H1 (cell line): ENCODE measurements around the gene DCTD. TPM values are rescaled to one million over a fixed set of nuclear protein-coding genes. Genes with fewer than 3 reads are reported as not detected.

Experiments used
- CHD1 ChIP-seq: IDR thresholded peaks from 2 replicates; pipeline ENCODE4 v1.6.1; 2012; ENCODE audit warnings: low read depth, low read length, improper control_type of control experiment
- GTF2F1 ChIP-seq: IDR thresholded peaks from 2 replicates; pipeline ENCODE4 v1.6.1; 2012; ENCODE audit warnings: low read depth, low read length, improper control_type of control experiment, borderline replicate concordance
- HDAC6 ChIP-seq: IDR thresholded peaks from one replicate; pipeline ENCODE4 v1.7.1; 2012; ENCODE audit warnings: low read depth, mild to moderate bottlenecking, inconsistent platforms, low read length, moderate library complexity
- KDM1A ChIP-seq: fragments of 200-600, 300-600 bp; sonication (generic); IDR thresholded peaks from 2 replicates; pipeline ENCODE4 v1.7.1; 2016; ENCODE audit warnings: mild to moderate bottlenecking, low read length, borderline replicate concordance
- MAFK ChIP-seq: IDR thresholded peaks from 2 replicates; pipeline ENCODE4 v1.6.1; 2012; ENCODE audit warnings: low read depth, mild to moderate bottlenecking, improper control_type of control experiment, low read length
- polyA plus RNA-seq, 7 experiments: library from polyadenylated mRNA; depleted of rRNA in 3 of 7; stranded (reverse) in 5 of 7; unstranded in 2 of 7; fragments of >200 nt in 5 of 7; fragments of 200-250 nt in 2 of 7; gene quantifications; 1 replicate in 5 of 7; 2 replicates in 1 of 7; 4 replicates in 1 of 7; pipeline versions ENCODE4 v1.2.1 to v1.2.3, GENCODE V29; 2011 to 2013; ENCODE audit warnings: missing spikeins in 2 of 7, mixed read lengths in 2 of 7
- total RNA-seq: library from RNA; stranded (reverse); fragmentation: NEBNext Ultra II Directional; extraction: Animal tissue kit (Norgen Biotek cat#: 25700); gene quantifications from 2 replicates; pipeline ENCODE4 v1.2.1, GENCODE V29; 2021

Gene DCTD
- total and polyA plus RNA-seq, 2 of the 8 experiments (the other 6 are each of a cell fraction or from before 2014, with no cell fraction given), result 60.2 to 69.5 TPM

- no peak for TF ChIP-seq MAFK
- TF ChIP-seq KDM1A, result no peak
- TF ChIP-seq HDAC6, result no peak
- no peak for TF ChIP-seq GTF2F1
- no peak for TF ChIP-seq CHD1
Observed at GRCh38 chr4:182914357-182914756, 2.8 kb downstream of the DCTD start (continued).
